SJSA1 (cell line): ENCODE results near the gene DLK1. TPM values are rescaled to one million over a fixed set of nuclear protein-coding genes. Genes with fewer than 3 reads are reported as not detected.
A peak's percentile ranks its signal among the peaks of the same experiment; 100 is the strongest.

Source experiments
- DNase-seq, 2 experiments: peaks; one replicate each; pipeline ENCODE4 v3.0.0-alpha.2; 2015 to 2020; ENCODE audit warnings: low spot score in 2 of 2, low read depth in 1 of 2
- H3K27ac ChIP-seq: fragments of 250-450 bp; sonication (Bioruptor Pico); 2 replicates; pipeline ENCODE4 v1.5.1; 2020; ENCODE audit warnings: mild to moderate bottlenecking, moderate library complexity
- H3K27me3 ChIP-seq: fragments of 250-450 bp; sonication (Bioruptor Pico); replicated peaks from 2 replicates; pipeline ENCODE4 v1.5.1; 2020; ENCODE audit warnings: mild to moderate bottlenecking, moderate library complexity
- H3K36me3 ChIP-seq: fragments of 250-450 bp; sonication (Bioruptor Pico); 2 replicates; pipeline ENCODE4 v1.5.1; 2020; ENCODE audit warnings: mild to moderate bottlenecking
- H3K4me1 ChIP-seq: fragments of 250-450 bp; sonication (Bioruptor Pico); replicated peaks from 2 replicates; pipeline ENCODE4 v1.6.1; 2021; ENCODE audit warnings: mild to moderate bottlenecking
- H3K4me3 ChIP-seq: fragments of 250-450 bp; sonication (Bioruptor Pico); 2 replicates; pipeline ENCODE4 v1.5.1; 2020; ENCODE audit warnings: mild to moderate bottlenecking
- H3K9me3 ChIP-seq: fragments of 250-450 bp; sonication (Bioruptor Pico); replicated peaks from 2 replicates; pipeline ENCODE4 v1.5.1; 2020; ENCODE audit warnings: mild to moderate bottlenecking
- total RNA-seq: library from RNA; depleted of rRNA; stranded (reverse); fragments of >200 nt; shearing (Covaris generic); gene quantifications from 2 replicates; pipeline ENCODE4 v1.2.3, GENCODE V29; 2014; rRNA removed

DLK1 gene
- not detected in 2 replicates for total RNA-seq

GRCh38 chr14:100726550-100727085 is at the start of gene DLK1:
Gene DLK1 (plus strand): TSS chr14:100726892. CDS start chr14:100727069, 177 bp downstream.
- Histone ChIP-seq H3K4me3 (no peak within 1 kb of the TSS), H3K27ac (no peak within 1 kb of the TSS), H3K4me1 (no peaks in the 10 kb centered on the region), H3K9me3 (no peaks in the 10 kb centered on the region), H3K36me3 (no peaks in the 10 kb centered on the region), H3K27me3 (peaks cover 17% of the 10 kb centered on the region)
- no peak for DNase-seq

GRCh38 chr14:100677152-100677551 is 49.5 kb upstream of the DLK1 start:
- Histone ChIP-seq H3K9me3 (no peaks in the 10 kb centered on the region), H3K4me3 (no peak overlapping the region), H3K36me3 (no peaks in the 10 kb centered on the region), H3K27ac (no peak overlapping the region), H3K4me1 (peaks cover 41% of the 10 kb centered on the region), H3K27me3 (no peaks in the 10 kb centered on the region)
- no peak for DNase-seq

GRCh38 chr14:100677554-100678468 is 48.9 kb upstream of the DLK1 start:
- Histone ChIP-seq H3K36me3 (no peaks in the 10 kb centered on the region), H3K9me3 (no peaks in the 10 kb centered on the region), H3K4me1 (peaks cover 41% of the 10 kb centered on the region), H3K27me3 (no peaks in the 10 kb centered on the region), H3K4me3 (no peak overlapping the region), H3K27ac (no peak overlapping the region)
- DNase-seq: no peak

GRCh38 chr14:100678469-100678828 is 48.2 kb upstream of the DLK1 start:
- Histone ChIP-seq H3K27ac (no peak overlapping the region), H3K27me3 (no peaks in the 10 kb centered on the region), H3K36me3 (no peaks in the 10 kb centered on the region), H3K4me3 (no peak overlapping the region), H3K9me3 (no peaks in the 10 kb centered on the region), H3K4me1 (peaks cover 41% of the 10 kb centered on the region)
- DNase-seq: no peak

GRCh38 chr14:100679153-100679552 is 47.5 kb upstream of the DLK1 start:
- H3K9me3 ChIP-seq: no peaks in the 10 kb centered on the region
- H3K27ac ChIP-seq: peak overlapping the region; percentile 85
- H3K27me3 ChIP-seq: no peaks in the 10 kb centered on the region
- no peaks in the 10 kb centered on the region for H3K36me3 ChIP-seq
- no peak overlapping the region for H3K4me3 ChIP-seq
- H3K4me1 ChIP-seq: peaks cover 41% of the 10 kb centered on the region
- DNase-seq: no peak

GRCh38 chr14:100679707-100680438 is 46.8 kb upstream of the DLK1 start:
- H3K9me3 ChIP-seq: no peaks in the 10 kb centered on the region
- DNase-seq: peak; percentile 85 to 89
- no peaks in the 10 kb centered on the region for H3K36me3 ChIP-seq
- H3K4me3 ChIP-seq: no peak overlapping the region
- peak overlapping the region; percentile 85 for H3K27ac ChIP-seq
- peaks cover 41% of the 10 kb centered on the region for H3K4me1 ChIP-seq
- no peaks in the 10 kb centered on the region for H3K27me3 ChIP-seq

- Histone ChIP-seq H3K4me3 (no peak overlapping the region), H3K27ac (peak overlapping the region; percentile 85), H3K27me3 (no peaks in the 10 kb centered on the region), H3K4me1 (peaks cover 41% of the 10 kb centered on the region), H3K9me3 (no peaks in the 10 kb centered on the region), H3K36me3 (no peaks in the 10 kb centered on the region)
- peak; percentile 84 to 87 for DNase-seq
These were observed 46.1 kb upstream of the DLK1 start for GRCh38 chr14:100680439-100681051.

- Histone ChIP-seq H3K27ac (peak overlapping the region; percentile 85), H3K27me3 (no peaks in the 10 kb centered on the region), H3K4me1 (peaks cover 41% of the 10 kb centered on the region), H3K36me3 (no peaks in the 10 kb centered on the region), H3K4me3 (no peak overlapping the region), H3K9me3 (no peaks in the 10 kb centered on the region)
- DNase-seq: no peak
These were observed 45.6 kb upstream of the DLK1 start for GRCh38 chr14:100681111-100681510.

GRCh38 chr14:100682749-100683148 is 43.9 kb upstream of the DLK1 start:
- H3K9me3 ChIP-seq: no peaks in the 10 kb centered on the region
- no peaks in the 10 kb centered on the region for H3K27me3 ChIP-seq
- no peak for DNase-seq
- H3K27ac ChIP-seq: no peak overlapping the region
- H3K36me3 ChIP-seq: no peaks in the 10 kb centered on the region
- H3K4me1 ChIP-seq: peaks cover 35% of the 10 kb centered on the region
- H3K4me3 ChIP-seq: no peak overlapping the region

- DNase-seq: no peak
- Histone ChIP-seq H3K27me3 (no peaks in the 10 kb centered on the region), H3K4me1 (peaks cover 36% of the 10 kb centered on the region), H3K36me3 (no peaks in the 10 kb centered on the region), H3K27ac (no peak overlapping the region), H3K4me3 (no peak overlapping the region), H3K9me3 (no peaks in the 10 kb centered on the region)
These were observed 43.1 kb upstream of the DLK1 start for GRCh38 chr14:100683578-100683977.

- Histone ChIP-seq H3K9me3 (no peaks in the 10 kb centered on the region), H3K4me1 (peaks cover 36% of the 10 kb centered on the region), H3K4me3 (no peak overlapping the region), H3K36me3 (no peaks in the 10 kb centered on the region), H3K27me3 (no peaks in the 10 kb centered on the region), H3K27ac (no peak overlapping the region)
- no peak for DNase-seq
These were observed 42.5 kb upstream of the DLK1 start for GRCh38 chr14:100684154-100684553.

- Histone ChIP-seq H3K4me3 (no peak overlapping the region), H3K36me3 (no peaks in the 10 kb centered on the region), H3K9me3 (no peaks in the 10 kb centered on the region), H3K27me3 (no peaks in the 10 kb centered on the region), H3K4me1 (peaks cover 33% of the 10 kb centered on the region), H3K27ac (no peak overlapping the region)
- no peak for DNase-seq
These were observed 41.7 kb upstream of the DLK1 start for GRCh38 chr14:100684961-100685360.

GRCh38 chr14:100686858-100687257 is 39.8 kb upstream of the DLK1 start:
- H3K4me1 ChIP-seq: peaks cover 31% of the 10 kb centered on the region
- H3K9me3 ChIP-seq: no peaks in the 10 kb centered on the region
- no peak overlapping the region for H3K4me3 ChIP-seq
- no peaks in the 10 kb centered on the region for H3K27me3 ChIP-seq
- no peak for DNase-seq
- no peak overlapping the region for H3K27ac ChIP-seq
- H3K36me3 ChIP-seq: peaks cover 4% of the 10 kb centered on the region; the same call in 1 of the 2 replicates
